Measurements from ENCODE around the gene PCDH18. TPM values are rescaled to one million over a fixed set of nuclear protein-coding genes. Genes with fewer than 3 reads are reported as not detected.
A peak's percentile ranks its signal among the peaks of the same experiment; 100 is the strongest.

PCDH18 gene
- total RNA-seq, 2 donors from 2014 or later = 5.3 to 5.6 TPM

GRCh38 chr4:137533855-137534254, 1.6 kb upstream of the PCDH18 start:
- Histone ChIP-seq H3K36me3 (no peaks in the 10 kb centered on the region), H3K27ac (peak overlapping the region; percentile 75 to 77), H3K4me1 (no peaks in the 10 kb centered on the region), H3K4me3 (peak overlapping the region in 1 of 2 donors; percentile 25), H3K27me3 (no peaks in the 10 kb centered on the region), H3K9me3 (no peaks in the 10 kb centered on the region)
- no peak for DNase-seq (ENCODE audit: low spot score)
- TF ChIP-seq, protein P1, sequence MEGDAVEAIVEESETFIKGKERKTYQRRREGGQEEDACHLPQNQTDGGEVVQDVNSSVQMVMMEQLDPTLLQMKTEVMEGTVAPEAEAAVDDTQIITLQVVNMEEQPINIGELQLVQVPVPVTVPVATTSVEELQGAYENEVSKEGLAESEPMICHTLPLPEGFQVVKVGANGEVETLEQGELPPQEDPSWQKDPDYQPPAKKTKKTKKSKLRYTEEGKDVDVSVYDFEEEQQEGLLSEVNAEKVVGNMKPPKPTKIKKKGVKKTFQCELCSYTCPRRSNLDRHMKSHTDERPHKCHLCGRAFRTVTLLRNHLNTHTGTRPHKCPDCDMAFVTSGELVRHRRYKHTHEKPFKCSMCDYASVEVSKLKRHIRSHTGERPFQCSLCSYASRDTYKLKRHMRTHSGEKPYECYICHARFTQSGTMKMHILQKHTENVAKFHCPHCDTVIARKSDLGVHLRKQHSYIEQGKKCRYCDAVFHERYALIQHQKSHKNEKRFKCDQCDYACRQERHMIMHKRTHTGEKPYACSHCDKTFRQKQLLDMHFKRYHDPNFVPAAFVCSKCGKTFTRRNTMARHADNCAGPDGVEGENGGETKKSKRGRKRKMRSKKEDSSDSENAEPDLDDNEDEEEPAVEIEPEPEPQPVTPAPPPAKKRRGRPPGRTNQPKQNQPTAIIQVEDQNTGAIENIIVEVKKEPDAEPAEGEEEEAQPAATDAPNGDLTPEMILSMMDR (IDR thresholded peaks at IDR 0.05) = no peak

DNA sequence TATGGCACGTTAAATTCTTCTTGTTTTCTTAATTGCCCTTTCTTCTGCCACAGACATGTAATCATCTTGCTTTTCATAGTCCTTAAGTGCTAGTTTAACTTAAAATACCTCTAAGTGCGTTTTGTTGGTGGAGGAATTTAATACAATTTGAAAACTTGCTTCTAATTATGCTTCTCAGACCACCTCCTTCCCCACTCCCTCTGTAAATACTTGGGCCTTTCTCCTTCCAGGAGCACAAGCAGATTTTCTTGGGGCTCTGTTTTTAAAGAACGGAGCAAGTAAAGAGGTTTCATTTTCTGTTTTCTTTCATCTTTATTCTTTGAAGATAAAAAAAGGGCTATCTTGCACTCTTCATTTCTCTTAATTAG, 559 bp upstream of the PCDH18 start:
- TF ChIP-seq, protein P1 (IDR thresholded peaks at IDR 0.05) = no peak
- Histone ChIP-seq H3K9me3 (no peaks in the 10 kb centered on the region), H3K4me3 (peak overlapping the region; percentile 43 to 57), H3K27me3 (no peaks in the 10 kb centered on the region), H3K4me1 (no peaks in the 10 kb centered on the region), H3K36me3 (no peaks in the 10 kb centered on the region), H3K27ac (peak overlapping the region; percentile 75 to 77)
- DNase-seq (ENCODE audit: low spot score) = no peak

- TF ChIP-seq, protein P1 (IDR thresholded peaks at IDR 0.05) = peak in 1 of 2 donors; percentile 49
- Histone ChIP-seq H3K4me1 (no peaks in the 10 kb centered on the region), H3K27ac (peak overlapping the region; percentile 75 to 77), H3K36me3 (no peaks in the 10 kb centered on the region), H3K9me3 (no peaks in the 10 kb centered on the region), H3K27me3 (no peaks in the 10 kb centered on the region), H3K4me3 (peak overlapping the region; percentile 43 to 57)
- DNase-seq (ENCODE audit: low spot score) = no peak
Measured at GRCh38 chr4:137531168-137531985, 917 bp downstream of the PCDH18 start.

DNA sequence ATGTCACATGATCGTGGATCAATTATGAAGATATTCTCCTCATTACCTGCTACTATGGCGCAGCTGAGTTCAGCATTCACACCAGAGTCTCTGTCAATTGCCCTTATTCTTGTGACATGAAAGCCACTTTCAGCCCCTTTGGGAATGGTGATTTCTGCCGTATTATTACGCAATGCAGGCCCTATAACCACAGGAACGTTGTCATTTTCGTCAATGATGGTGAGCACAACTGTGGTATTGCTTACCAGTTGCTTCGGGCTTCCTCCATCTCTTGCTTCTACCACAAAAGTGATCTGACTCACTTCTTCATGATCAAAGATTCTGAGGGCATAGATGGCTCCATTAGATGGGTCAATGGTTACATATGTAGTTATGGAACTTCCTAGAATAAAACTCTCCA, 2.1 kb downstream of the PCDH18 start:
- TF ChIP-seq, protein P1 (IDR thresholded peaks at IDR 0.05) = no peak
- no peaks in the 10 kb centered on the region for H3K9me3 ChIP-seq
- H3K36me3 ChIP-seq = no peaks in the 10 kb centered on the region
- no peaks in the 10 kb centered on the region for H3K27me3 ChIP-seq
- no peaks in the 10 kb centered on the region for H3K4me1 ChIP-seq
- H3K4me3 ChIP-seq = peak overlapping the region; percentile 43 to 57
- DNase-seq (ENCODE audit: low spot score) = no peak
- H3K27ac ChIP-seq = peak overlapping the region; percentile 75 to 77

- H3K27me3 ChIP-seq = no peaks in the 10 kb centered on the region
- H3K9me3 ChIP-seq = no peaks in the 10 kb centered on the region
- no peaks in the 10 kb centered on the region for H3K36me3 ChIP-seq
- H3K4me1 ChIP-seq = no peaks in the 10 kb centered on the region
- peak overlapping the region; percentile 75 to 77 for H3K27ac ChIP-seq
- TF ChIP-seq, protein P1 (IDR thresholded peaks at IDR 0.05) = no peak
- DNase-seq (ENCODE audit: low spot score) = no peak
- H3K4me3 ChIP-seq = peak overlapping the region; percentile 43 to 57
Measured at GRCh38 chr4:137529432-137529831, 2.9 kb downstream of the PCDH18 start.

Measured in right atrium auricular region (tissue), 2 donors.